WI38 (cell line): ENCODE data around the gene DMRTB1.

Experiments used
- H3K4me3 ChIP-seq: 2 replicates; pipeline ENCODE4 v1.5.1; 2011; ENCODE audit warnings: low read depth, mild to moderate bottlenecking, control low read depth, low read length
- TF ChIP-seq, protein P1 (sequence below): IDR thresholded peaks from 2 replicates; pipeline ENCODE4 v1.5.1; 2012; ENCODE audit warnings: low read depth, mild to moderate bottlenecking, control low read depth, low read length

DMRTB1 gene

DNA sequence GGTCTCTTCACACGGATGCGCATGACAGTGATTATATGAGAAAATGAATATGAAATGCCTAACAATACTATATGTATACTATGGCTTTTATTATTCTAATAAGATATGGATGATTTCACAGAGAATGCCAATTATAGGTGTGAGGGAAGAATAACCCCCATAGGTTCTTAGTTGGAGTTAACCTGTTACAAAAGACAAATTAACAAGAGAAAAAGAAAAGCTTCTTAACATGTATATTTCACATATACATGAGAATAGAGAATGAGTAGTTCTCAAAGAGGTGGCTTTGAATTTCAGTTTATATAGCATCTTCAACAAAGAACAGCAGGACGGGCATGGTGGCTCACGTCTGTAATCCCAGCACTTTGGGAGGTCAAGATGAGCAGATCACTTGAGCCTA lies 24.0 kb upstream of the DMRTB1 start:
- TF ChIP-seq, protein P1, sequence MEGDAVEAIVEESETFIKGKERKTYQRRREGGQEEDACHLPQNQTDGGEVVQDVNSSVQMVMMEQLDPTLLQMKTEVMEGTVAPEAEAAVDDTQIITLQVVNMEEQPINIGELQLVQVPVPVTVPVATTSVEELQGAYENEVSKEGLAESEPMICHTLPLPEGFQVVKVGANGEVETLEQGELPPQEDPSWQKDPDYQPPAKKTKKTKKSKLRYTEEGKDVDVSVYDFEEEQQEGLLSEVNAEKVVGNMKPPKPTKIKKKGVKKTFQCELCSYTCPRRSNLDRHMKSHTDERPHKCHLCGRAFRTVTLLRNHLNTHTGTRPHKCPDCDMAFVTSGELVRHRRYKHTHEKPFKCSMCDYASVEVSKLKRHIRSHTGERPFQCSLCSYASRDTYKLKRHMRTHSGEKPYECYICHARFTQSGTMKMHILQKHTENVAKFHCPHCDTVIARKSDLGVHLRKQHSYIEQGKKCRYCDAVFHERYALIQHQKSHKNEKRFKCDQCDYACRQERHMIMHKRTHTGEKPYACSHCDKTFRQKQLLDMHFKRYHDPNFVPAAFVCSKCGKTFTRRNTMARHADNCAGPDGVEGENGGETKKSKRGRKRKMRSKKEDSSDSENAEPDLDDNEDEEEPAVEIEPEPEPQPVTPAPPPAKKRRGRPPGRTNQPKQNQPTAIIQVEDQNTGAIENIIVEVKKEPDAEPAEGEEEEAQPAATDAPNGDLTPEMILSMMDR = no peak
- H3K4me3 ChIP-seq = no peak overlapping the region

DNA sequence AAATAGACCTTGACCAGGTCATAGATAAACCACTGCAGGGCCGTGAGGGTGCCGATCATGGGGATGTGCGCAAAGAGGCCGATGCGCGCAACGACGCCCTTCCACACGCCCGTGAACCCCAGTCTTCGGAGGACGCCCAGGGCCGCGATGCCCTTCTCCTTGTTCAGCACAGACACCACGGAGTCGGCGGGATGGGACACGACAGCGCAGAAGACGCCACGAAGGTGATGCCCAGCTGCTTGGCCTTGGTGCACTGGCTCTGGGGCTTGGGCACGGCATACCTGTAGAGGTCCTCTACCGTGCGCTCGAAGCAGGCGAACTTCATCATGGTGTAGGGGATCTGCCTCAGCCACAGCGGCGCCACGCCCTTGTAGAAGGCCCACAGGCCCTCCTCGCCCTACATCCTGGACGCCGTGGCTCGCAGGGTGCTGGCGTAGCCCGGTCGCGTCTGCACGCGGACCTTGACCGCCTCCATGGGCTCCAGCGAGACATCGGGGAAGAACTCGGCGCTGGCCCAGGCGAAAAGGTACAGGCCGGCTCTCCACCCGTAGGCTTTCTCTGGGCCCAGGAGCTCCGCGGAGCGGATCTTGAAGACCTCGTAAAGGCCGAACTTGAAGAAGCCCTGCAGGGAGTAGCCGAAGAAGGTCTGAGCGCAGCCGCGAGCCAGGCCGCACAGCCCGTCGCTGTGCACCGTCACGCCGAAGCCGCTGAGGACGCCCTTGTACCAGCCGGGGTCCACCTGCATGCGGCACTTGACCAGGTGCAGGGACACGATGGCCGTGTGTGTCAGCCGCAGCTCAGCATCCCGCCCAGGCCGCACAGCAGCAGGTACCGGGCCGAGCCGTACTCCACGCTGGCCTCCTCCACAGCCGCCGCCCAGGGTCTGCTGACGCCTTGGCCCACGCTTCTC lies 20.5 kb upstream of the DMRTB1 start:
- no peak overlapping the region for H3K4me3 ChIP-seq

DNA sequence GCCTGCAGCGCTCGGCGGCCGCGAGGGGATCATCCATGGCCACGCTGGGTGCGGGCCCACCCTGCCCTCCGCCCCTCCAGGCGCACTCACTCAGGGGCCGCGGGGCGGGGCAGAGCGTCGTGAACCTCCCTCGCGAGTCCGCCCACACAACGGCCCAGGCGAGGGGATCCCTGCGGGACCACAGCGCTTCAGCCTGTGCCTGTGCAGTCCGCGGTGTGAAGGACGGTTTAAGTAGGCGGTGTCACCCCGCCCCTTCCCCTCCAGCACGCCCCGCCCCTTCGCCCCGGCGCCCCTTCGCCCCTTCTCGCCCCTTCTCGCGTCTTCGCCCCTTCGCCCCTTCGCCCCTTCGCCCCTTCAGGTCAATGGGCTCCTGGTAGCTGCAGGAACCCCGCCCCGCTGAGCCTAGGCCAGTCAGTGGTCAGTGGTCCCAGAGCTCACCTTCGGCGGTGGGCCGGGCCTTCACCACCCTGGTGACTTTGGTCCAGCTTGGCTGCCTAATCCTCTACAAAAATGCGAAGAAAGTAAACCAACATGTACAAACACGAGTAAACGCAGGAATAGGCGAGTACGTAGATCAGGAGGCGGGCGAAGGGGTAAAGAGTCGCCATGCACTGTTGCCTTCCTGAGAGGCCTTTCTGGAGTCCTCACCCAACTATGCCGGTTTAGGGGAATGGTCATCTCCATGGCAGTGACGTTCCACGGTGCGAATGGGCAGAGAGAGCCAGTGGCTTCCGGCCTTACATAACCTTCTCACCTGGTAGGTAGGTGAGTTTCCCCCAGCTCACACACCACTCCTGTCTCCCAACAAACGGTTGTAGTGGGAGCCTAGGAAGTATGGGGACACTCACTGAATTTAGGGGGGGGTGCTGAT lies 19.6 kb upstream of the DMRTB1 start:
- TF ChIP-seq, protein P1 = no peak

More for the DNA sequence above, 20.5 kb upstream of the DMRTB1 start:
- TF ChIP-seq, protein P1 = no peak

DNA sequence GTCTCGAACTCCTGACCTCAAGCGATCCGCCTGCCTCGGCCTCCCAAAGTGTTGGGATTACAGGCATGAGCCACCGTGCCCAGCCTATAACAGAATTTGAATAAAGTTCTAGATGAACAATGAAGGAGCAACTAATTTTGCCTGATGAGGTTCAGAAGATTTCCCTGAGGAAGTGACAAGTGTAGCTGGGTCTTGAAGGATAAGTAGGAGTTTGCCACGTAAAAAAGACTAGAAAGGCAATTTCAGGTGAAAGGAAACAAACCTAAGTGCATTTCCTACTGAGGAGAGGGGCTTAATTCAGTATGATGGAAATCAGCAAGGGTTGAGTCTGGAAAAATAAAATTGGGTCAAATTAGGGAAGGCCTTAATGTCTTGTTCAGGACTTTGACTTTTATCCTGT lies 18.6 kb upstream of the DMRTB1 start:
- TF ChIP-seq, protein P1 = no peak
- H3K4me3 ChIP-seq = no peak overlapping the region

More for the DNA sequence above, 19.6 kb upstream of the DMRTB1 start:
- no peak overlapping the region for H3K4me3 ChIP-seq

DNA sequence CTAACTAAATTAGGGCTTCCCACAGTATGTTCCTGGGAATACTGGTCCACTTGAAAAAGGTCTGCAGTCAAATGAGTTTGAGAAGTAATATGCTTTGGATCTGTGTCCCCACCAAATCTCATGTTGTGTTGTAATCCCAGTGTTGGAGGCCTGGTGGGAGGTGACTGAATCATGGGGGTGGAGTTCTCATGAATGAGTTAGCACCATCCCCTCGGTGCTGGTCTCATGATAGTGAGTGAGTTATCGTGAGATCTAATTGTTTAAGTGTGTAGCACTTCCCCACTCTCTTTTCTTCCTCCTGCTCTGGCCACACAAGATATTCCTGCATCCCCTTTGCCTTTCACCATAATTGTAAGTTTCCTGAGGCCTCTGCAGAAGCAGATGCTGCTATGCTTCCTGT lies 16.9 kb upstream of the DMRTB1 start:
- TF ChIP-seq, protein P1 = no peak
- H3K4me3 ChIP-seq = no peak overlapping the region

DNA sequence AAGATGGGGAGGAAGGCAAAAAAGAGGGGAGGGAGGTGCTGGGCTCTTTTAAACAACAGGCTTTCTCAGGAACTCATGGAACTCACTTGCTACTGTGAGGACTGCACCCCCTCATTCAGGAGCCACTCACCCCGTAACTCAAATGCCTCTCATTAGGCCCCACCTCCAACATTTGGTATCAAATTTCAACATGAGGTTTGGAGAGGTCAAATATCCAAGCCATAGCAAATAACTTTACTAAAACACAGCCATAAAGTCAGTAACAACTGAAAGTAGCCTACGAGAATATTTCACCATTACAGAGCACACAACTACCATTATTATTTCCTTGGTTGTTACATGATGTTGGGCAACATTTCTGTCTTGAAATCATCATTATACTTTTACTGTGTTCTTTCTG lies 13.1 kb upstream of the DMRTB1 start:
- TF ChIP-seq, protein P1 = no peak

DNA sequence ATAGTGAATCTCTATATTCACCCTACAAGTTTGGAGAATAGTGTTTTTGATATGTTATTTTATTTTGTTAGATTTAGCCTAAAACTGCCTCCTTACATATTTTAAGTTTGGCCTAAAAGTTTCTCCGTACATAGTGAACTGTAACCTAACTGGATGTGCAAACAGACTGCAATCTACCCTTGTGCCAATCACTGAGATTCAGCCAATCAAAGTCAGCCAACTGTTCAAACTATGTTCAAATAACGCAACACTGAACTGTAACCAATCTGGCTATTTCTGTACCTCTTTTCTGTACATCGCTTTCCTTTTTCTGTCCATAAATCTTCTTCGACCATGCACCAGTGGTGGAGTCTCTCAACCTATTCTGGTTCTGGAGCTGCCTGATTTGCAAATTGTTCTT lies 11.8 kb upstream of the DMRTB1 start:
- TF ChIP-seq, protein P1 = no peak
- no peak overlapping the region for H3K4me3 ChIP-seq

More for the DNA sequence above, 13.1 kb upstream of the DMRTB1 start:
- no peak overlapping the region for H3K4me3 ChIP-seq
